ENCODE data around the gene FOXS1. TPM values are rescaled to one million over a fixed set of nuclear protein-coding genes. Genes with fewer than 3 reads are reported as not detected.

FOXS1 gene
- total RNA-seq, 1 donor from 2014 or later, result not detected

- DNase-seq (no peak), ATAC-seq (ENCODE audit: low read depth) (no peak)
- Mint-ChIP-seq H3K27me3 (no peaks in the 10 kb centered on the region), H3K36me3 (ENCODE audit: low read depth) (no peaks in the 10 kb centered on the region), H3K9me3 (no peaks in the 10 kb centered on the region), H3K4me3 (no peak overlapping the region), H3K27ac (no peak overlapping the region), H3K4me1 (no peaks in the 10 kb centered on the region)
- intact Hi-C loops (cut with micrococcal nuclease), result no loop called here
- TF ChIP-seq, protein P1, sequence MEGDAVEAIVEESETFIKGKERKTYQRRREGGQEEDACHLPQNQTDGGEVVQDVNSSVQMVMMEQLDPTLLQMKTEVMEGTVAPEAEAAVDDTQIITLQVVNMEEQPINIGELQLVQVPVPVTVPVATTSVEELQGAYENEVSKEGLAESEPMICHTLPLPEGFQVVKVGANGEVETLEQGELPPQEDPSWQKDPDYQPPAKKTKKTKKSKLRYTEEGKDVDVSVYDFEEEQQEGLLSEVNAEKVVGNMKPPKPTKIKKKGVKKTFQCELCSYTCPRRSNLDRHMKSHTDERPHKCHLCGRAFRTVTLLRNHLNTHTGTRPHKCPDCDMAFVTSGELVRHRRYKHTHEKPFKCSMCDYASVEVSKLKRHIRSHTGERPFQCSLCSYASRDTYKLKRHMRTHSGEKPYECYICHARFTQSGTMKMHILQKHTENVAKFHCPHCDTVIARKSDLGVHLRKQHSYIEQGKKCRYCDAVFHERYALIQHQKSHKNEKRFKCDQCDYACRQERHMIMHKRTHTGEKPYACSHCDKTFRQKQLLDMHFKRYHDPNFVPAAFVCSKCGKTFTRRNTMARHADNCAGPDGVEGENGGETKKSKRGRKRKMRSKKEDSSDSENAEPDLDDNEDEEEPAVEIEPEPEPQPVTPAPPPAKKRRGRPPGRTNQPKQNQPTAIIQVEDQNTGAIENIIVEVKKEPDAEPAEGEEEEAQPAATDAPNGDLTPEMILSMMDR (IDR thresholded peaks at IDR 0.05), result no peak
- CTCF ChIA-PET, result no interaction called here
- POLR2A ChIA-PET, result no interaction called here
Measured at GRCh38 chr20:31841928-31842327, 3.5 kb downstream of the FOXS1 start.

DNA sequence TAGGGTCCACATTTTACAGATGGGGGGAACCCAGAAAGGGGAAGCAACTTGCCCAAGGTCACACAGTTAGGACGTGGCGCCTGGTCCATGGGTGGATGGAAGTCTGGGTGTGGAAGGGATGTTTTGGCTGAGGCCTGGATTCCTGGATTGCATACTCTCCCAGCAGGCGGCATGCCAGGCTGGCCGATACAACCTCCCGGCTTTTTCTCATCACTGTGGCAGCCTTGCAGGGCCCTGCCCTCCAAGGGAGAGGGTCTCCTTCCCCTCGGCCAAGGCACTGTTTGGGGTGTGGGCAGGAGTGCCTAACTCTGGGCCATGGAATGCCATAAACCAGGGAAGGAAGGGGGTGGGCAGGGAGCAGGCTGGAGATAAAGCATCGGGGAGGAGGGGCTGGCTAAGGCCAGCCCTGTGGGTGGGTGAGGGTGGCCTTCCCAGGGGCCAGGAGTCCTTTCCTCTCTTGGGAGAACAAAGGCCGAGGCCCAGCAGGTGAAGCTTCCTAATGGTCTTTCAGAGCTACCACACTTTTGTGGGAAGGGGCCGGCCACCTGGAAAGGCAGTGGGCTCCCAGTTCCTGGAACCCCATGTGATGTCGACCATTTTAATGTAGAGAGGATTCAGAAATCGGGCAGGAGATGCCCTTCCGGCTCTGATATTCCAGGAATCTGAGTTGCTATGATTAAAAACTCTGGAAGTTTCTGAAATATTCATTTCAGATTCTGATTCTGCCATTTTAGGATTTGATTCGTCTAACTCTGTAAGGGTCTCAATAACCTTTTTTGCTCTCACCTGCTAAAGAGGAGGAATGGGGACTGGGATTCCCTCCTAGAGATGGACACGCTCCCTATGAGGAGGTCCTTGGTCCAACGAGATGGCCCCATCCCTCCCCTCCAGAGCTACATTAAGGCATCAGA lies 4.2 kb downstream of the FOXS1 start:
- no peak for DNase-seq
- Mint-ChIP-seq H3K4me3 (no peak overlapping the region), H3K4me1 (peaks cover 4% of the 10 kb centered on the region), H3K27ac (no peak overlapping the region), H3K9me3 (no peaks in the 10 kb centered on the region), H3K36me3 (ENCODE audit: low read depth) (no peaks in the 10 kb centered on the region), H3K27me3 (no peaks in the 10 kb centered on the region)
- ChIA-PET CTCF (interaction anchor here (1.0 kb wide), 1 partner anchor 18 kb away, joined by 6 read pairs; no protein-coding TSS in a partner anchor), POLR2A (no interaction called here)
- TF ChIP-seq, protein P1 (IDR thresholded peaks at IDR 0.05), result no peak
- ATAC-seq (ENCODE audit: low read depth), result no peak
- intact Hi-C loops (cut with micrococcal nuclease), result no loop called here

- CTCF ChIA-PET, result no interaction called here
- Mint-ChIP-seq H3K27me3 (no peaks in the 10 kb centered on the region), H3K36me3 (ENCODE audit: low read depth) (no peaks in the 10 kb centered on the region), H3K27ac (no peak overlapping the region), H3K9me3 (no peaks in the 10 kb centered on the region), H3K4me1 (peaks cover 9% of the 10 kb centered on the region), H3K4me3 (no peak overlapping the region)
- POLR2A ChIA-PET, result no interaction called here
- intact Hi-C loops (cut with micrococcal nuclease), result no loop called here
- DNase-seq (no peak), ATAC-seq (ENCODE audit: low read depth) (no peak)
- TF ChIP-seq, protein P1 (IDR thresholded peaks at IDR 0.05), result no peak
Measured at GRCh38 chr20:31839782-31840487, 5.5 kb downstream of the FOXS1 start.

DNA sequence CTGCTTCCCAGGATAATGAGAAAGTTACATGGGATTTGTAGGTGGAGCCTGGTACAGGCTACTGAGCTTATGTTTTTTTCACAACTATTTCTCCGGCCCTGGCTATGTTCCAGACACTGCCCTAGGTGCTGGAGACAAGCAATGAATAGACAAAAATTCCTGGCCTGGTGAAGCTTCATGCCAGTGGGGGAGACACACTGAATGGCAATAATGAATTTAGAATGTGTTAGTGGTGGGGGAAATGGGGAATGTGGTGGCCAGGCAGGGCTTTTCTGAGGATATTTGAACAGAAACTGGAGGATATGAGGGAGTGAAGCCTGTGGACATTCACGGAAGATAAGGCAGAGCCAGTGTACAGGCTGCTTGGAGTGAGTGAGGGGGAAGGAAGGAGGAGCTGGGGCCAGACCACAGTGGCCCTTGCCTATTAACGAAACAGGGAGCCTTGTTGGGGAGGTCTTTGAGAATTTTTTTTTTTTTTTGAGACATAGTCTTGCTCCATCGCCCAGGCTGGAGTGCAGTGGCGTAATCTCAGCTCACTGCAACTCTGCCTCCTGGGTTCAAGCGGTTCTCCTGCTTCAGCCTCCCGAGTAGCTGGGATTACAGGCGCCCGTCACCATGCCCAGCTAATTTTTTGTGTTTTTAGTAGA lies 6.6 kb downstream of the FOXS1 start:
- H3K27me3 Mint-ChIP-seq, result no peaks in the 10 kb centered on the region
- no peak overlapping the region for H3K27ac Mint-ChIP-seq
- ChIA-PET CTCF (interaction anchor here (0.7 to 2.7 kb wide), 3 partner anchors 14 to 517 kb away, joined by 4 to 10 read pairs (median 7); partner anchors contain the start of gene PDRG1), POLR2A (no interaction called here)
- TF ChIP-seq, protein P1 (IDR thresholded peaks at IDR 0.05), result no peak
- peaks cover 9% of the 10 kb centered on the region for H3K4me1 Mint-ChIP-seq
- H3K4me3 Mint-ChIP-seq, result no peak overlapping the region
- no peaks in the 10 kb centered on the region for H3K9me3 Mint-ChIP-seq
- ATAC-seq (ENCODE audit: low read depth) (no peak), DNase-seq (no peak)
- no peaks in the 10 kb centered on the region for H3K36me3 Mint-ChIP-seq (ENCODE audit: low read depth)
- intact Hi-C loops (cut with micrococcal nuclease), result no loop called here
